Epithelial cell of proximal tubule (primary cell): ENCODE data around the gene ALDH4A1. TPM values are rescaled to one million over a fixed set of nuclear protein-coding genes. Genes with fewer than 3 reads are reported as not detected.

ENCODE experiments used
- DNase-seq: peaks from one replicate; pipeline ENCODE4 v3.0.0-alpha.2; 2011; ENCODE audit warnings: low read depth
- H3K4me3 ChIP-seq: 2 replicates; pipeline ENCODE4 v1.5.1; 2011; ENCODE audit warnings: low read depth, mild to moderate bottlenecking, low read length
- total RNA-seq: library from RNA; depleted of rRNA; stranded (reverse); fragments of >200 nt; gene quantifications from 2 replicates; pipeline ENCODE4 v1.2.3, GENCODE V29; 2015
- TF ChIP-seq, protein P1 (sequence below): conservative IDR thresholded peaks from 2 replicates; pipeline ENCODE4 v1.5.1; 2012; ENCODE audit warnings: low read depth, mild to moderate bottlenecking, low read length

The ALDH4A1 gene
- total RNA-seq: 15.2 and 27.0 TPM in 2 replicates

GRCh38 chr1:18902523-18903290, at the start of gene ALDH4A1:
Gene ALDH4A1, minus strand, starts transcription at chr1:18902555. Its CDS starts 32 bp downstream, at chr1:18902523.
- peak; percentile 87 for DNase-seq
- TF ChIP-seq, protein P1, sequence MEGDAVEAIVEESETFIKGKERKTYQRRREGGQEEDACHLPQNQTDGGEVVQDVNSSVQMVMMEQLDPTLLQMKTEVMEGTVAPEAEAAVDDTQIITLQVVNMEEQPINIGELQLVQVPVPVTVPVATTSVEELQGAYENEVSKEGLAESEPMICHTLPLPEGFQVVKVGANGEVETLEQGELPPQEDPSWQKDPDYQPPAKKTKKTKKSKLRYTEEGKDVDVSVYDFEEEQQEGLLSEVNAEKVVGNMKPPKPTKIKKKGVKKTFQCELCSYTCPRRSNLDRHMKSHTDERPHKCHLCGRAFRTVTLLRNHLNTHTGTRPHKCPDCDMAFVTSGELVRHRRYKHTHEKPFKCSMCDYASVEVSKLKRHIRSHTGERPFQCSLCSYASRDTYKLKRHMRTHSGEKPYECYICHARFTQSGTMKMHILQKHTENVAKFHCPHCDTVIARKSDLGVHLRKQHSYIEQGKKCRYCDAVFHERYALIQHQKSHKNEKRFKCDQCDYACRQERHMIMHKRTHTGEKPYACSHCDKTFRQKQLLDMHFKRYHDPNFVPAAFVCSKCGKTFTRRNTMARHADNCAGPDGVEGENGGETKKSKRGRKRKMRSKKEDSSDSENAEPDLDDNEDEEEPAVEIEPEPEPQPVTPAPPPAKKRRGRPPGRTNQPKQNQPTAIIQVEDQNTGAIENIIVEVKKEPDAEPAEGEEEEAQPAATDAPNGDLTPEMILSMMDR: no peak
- peak within 1 kb of the TSS; percentile 82 for H3K4me3 ChIP-seq

DNA sequence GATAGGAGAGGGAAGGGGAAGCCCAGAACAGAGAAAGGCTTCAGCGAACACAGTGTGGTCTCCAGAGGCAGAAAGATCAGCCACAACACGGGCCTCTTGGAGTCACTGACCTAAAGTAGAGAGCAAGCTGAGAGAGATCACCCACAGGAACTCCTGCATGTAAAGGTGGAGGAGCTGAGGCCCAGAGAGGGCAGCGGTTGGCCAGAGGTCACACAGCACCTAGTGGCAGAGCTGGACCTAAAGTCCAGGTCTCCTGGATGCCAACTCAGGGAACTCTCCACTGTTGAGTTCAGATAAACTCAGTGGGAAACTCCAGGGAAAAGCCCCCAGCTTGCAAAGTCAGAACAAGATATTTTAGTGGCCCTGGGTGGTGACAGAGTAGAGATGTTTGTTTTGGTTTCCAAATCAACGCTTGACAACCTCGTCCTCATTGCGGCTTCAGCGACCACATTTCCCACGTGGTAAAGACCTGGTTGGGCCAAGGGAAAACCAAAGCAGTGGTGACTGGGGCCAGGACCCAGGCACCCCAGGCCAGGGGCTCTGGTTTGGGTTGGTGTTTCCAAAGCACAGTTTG, 49.5 kb upstream of the ALDH4A1 start:
- no peak overlapping the region for H3K4me3 ChIP-seq
- TF ChIP-seq, protein P1: no peak
- no peak for DNase-seq

GRCh38 chr1:18951416-18951815, 49.1 kb upstream of the ALDH4A1 start:
- TF ChIP-seq, protein P1: no peak
- no peak overlapping the region for H3K4me3 ChIP-seq
- no peak for DNase-seq

GRCh38 chr1:18950401-18951026, 48.2 kb upstream of the ALDH4A1 start:
- H3K4me3 ChIP-seq: no peak overlapping the region
- DNase-seq: no peak
- TF ChIP-seq, protein P1: no peak

GRCh38 chr1:18949686-18950400, 47.5 kb upstream of the ALDH4A1 start:
- no peak overlapping the region for H3K4me3 ChIP-seq
- no peak for DNase-seq
- TF ChIP-seq, protein P1: peak; percentile 12

- TF ChIP-seq, protein P1: no peak
- DNase-seq: no peak
- H3K4me3 ChIP-seq: no peak overlapping the region
Observed at GRCh38 chr1:18948913-18949685, 46.7 kb upstream of the ALDH4A1 start.
